Small intestine (tissue), 7 donors: Measurements from ENCODE around the gene HMGN4. TPM values are rescaled to one million over a fixed set of nuclear protein-coding genes. Genes with fewer than 3 reads are reported as not detected.

ENCODE experiments used
- DNase-seq, 2 donors: peaks; one replicate each; pipeline versions ENCODE4 v3.0.0 to v3.0.0-alpha.2; 2013
- FAIRE-seq: peaks from 2 replicates; lab custom pipeline; 2012; peaks lifted over from hg19 to GRCh38; lab: Jason Lieb, UNC
- H3K27ac ChIP-seq, 3 donors: one replicate each; pipeline ENCODE4 v1.5.1; 2013; ENCODE audit warnings: low read length in 2 of 3, mild to moderate bottlenecking in 2 of 3, control low read depth in 1 of 3, inconsistent platforms in 1 of 3, low read depth in 1 of 3, moderate library complexity in 1 of 3
- H3K27me3 ChIP-seq, 3 donors: one replicate each; pipeline ENCODE4 v1.6.1; 2013; ENCODE audit warnings: low read length in 3 of 3, inconsistent platforms in 1 of 3; ENCODE audit not compliant: control insufficient read depth in 3 of 3, insufficient read depth in 3 of 3
- H3K36me3 ChIP-seq, 3 donors: one replicate each; pipeline ENCODE4 v1.6.1; 2013; ENCODE audit warnings: low read length in 3 of 3, inconsistent platforms in 1 of 3, low read depth in 1 of 3, mild to moderate bottlenecking in 1 of 3, moderate library complexity in 1 of 3; ENCODE audit not compliant: control insufficient read depth in 3 of 3, insufficient read depth in 2 of 3
- H3K4me1 ChIP-seq, 3 donors: one replicate each; pipeline ENCODE4 v1.6.1; 2013; ENCODE audit warnings: low read length in 2 of 3, inconsistent platforms in 1 of 3, low read depth in 1 of 3, mild to moderate bottlenecking in 1 of 3, moderate library complexity in 1 of 3; ENCODE audit not compliant: control insufficient read depth in 3 of 3, insufficient read depth in 2 of 3
- H3K4me3 ChIP-seq, 3 donors: one replicate each; pipeline ENCODE4 v1.5.1; 2013; ENCODE audit warnings: low read length in 3 of 3, control low read depth in 1 of 3, inconsistent platforms in 1 of 3, low read depth in 1 of 3, mild to moderate bottlenecking in 1 of 3, moderate library complexity in 1 of 3
- H3K9me3 ChIP-seq, 2 donors: one replicate each; pipeline ENCODE4 v1.6.1; 2013; ENCODE audit warnings: low read depth in 1 of 2, low read length in 1 of 2; ENCODE audit not compliant: control insufficient read depth in 2 of 2, insufficient read depth in 1 of 2
- WGBS, 3 donors: extraction: QIAGEN DNeasy Blood & Tissue Kit; methylation state at CpG; one replicate each; pipeline ENCODE4 v1.1.7; 2013; 5-methylcytosine and 5-hydroxymethylcytosine counted together
- polyA plus RNA-seq, 4 donors: library from polyadenylated mRNA; stranded (reverse) in 3 of 4; unstranded in 1 of 4; fragments of 200-250 nt in 3 of 4; fragments of 120-200 nt in 1 of 4; gene quantifications; one replicate each; pipeline versions ENCODE4 v1.2.1 to v1.2.3, GENCODE V29; 2013
- donor health status: healthy with polysubstance abuse.
- donor health status: control.
- donor health status: control.
- donor health status: Bipolar disorder and iron deficiency.
- donor health status: healthy.

HMGN4 gene
- polyA plus RNA-seq, 4 donors, result 47.0 to 62.7 (median 59.4) TPM

DNA sequence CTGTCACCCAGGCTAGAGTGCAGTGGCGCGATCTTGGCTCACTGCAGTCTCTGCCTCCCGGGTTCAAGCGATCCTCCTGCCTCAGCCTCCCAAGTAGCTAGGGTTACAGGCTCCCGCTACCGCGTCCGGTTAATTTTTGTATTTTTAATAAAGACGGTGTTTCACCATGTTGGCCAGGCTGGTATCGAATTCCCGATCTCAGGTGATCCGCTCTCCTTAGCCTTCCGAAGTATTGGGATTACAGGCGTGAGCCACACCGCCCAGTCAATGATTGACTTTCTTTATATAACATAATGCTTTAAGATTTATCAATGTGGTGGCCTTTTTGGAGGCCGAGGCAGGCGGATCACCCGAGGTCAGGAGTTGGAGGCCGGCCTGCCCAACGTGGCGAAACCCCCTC lies 50.8 kb downstream of the HMGN4 start:
- WGBS, 3 donors, result 92 to 93% (median 92%) methylated on average over 21 of the region's 21 CpGs
- FAIRE-seq (no peak), DNase-seq (no peak)
- H3K27ac ChIP-seq, result no peak overlapping the region
- H3K36me3 ChIP-seq, result no peaks in the 10 kb centered on the region
- H3K27me3 ChIP-seq, result peaks cover 0 to 33% (median 3%) of the 10 kb centered on the region in 3 donors
- H3K9me3 ChIP-seq, result no peaks in the 10 kb centered on the region
- no peak overlapping the region for H3K4me3 ChIP-seq
- no peaks in the 10 kb centered on the region for H3K4me1 ChIP-seq

DNA sequence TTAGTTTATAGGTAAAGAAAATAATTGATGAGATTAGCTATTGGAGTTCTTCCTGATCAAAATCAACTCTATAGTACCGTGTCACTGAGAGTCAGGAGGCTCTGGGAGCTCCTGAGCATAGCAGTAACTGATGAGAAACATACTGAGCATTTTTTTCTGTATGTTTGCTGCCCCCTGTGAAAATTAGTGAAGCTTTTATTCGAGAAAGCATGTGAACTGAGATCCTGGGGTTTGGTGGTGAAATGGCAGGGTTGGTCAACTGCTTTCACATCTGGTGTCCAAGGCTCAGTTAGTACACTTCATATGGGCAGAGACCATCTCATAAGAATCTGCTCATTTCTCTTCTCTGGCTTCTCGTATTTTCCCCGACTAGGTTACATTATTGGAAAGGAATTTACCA lies 54.5 kb downstream of the HMGN4 start:
- no peak for FAIRE-seq
- H3K9me3 ChIP-seq, result no peaks in the 10 kb centered on the region
- H3K27ac ChIP-seq, result no peak overlapping the region
- H3K27me3 ChIP-seq, result peaks cover 0 to 31% (median 2%) of the 10 kb centered on the region in 3 donors
- no peak overlapping the region for H3K4me3 ChIP-seq
- no peaks in the 10 kb centered on the region for H3K36me3 ChIP-seq
- 49 to 57% (median 51%) methylated on average over 4 of the region's 4 CpGs for WGBS, 3 donors
- H3K4me1 ChIP-seq, result peaks cover 0 to 1% (median under 1%) of the 10 kb centered on the region in 3 donors
- no peak for DNase-seq

DNA sequence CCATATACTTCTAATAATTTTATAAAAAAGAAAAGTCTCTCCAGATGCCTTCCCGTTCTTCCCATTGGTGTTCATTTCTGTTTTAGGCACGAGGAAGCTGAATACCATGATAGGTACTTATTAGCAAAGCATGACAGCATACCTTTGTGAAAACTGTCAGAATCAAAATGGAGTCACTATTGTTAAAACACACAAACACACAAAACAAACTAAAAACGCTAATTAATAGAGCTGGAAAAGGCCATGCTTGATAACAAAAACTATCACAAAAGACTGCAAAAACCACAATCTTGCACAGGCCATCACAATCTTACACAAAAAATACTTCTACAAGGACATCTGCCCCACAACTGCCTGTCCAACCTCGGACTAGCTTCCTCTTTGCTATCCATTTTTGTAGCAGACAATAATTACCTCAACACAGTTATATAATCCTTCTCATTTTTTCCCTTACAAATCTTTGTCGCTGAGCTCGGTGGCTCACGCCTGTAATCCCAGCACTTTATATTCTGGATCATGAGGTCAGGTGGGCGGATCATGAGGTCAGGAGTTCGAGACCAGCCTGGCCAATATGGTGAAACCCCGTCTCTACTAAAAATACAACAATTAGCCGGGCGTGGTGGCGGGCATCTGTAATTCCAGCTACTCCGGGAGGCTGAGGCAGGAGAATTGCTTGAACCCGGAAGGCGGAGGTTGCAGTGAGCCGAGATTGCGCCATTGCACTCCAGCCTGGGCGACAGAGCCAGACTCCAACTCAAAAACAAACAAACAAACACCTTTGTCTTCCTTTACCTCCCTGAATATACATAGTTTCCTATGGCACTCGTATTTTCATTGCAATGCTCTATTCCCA lies 55.3 kb downstream of the HMGN4 start:
- no peak for DNase-seq
- H3K27ac ChIP-seq, result no peak overlapping the region
- peaks cover 2 to 6% (median 5%) of the 10 kb centered on the region in 3 donors for H3K4me1 ChIP-seq
- H3K9me3 ChIP-seq, result no peaks in the 10 kb centered on the region
- no peak for FAIRE-seq
- H3K4me3 ChIP-seq, result no peak overlapping the region
- H3K27me3 ChIP-seq, result peaks cover 0 to 31% (median 2%) of the 10 kb centered on the region in 3 donors
- WGBS, 3 donors, result 33 to 44% (median 40%) methylated on average over 20 of the region's 20 CpGs
- H3K36me3 ChIP-seq, result peaks cover 0 to 7% (median 3%) of the 10 kb centered on the region in 3 donors

DNA sequence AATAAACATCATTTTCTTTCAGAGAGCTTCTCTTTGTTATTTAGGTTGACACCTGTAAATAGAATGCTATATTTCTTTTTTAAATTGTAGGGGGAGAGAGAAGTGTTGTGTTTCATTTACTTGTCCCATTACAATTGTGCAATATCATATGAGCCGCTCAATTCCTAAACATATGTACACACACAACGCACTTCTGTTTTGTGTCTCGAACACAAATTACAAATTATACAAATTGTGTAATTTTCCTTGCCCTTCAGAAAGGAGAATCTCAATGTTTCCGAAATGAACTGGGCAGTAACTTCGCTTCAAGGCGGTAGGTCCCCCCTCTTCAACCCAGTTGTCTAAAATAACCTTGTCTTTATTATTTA lies 55.9 kb downstream of the HMGN4 start:
- no peak overlapping the region for H3K27ac ChIP-seq
- H3K27me3 ChIP-seq, result peaks cover 0 to 31% (median 2%) of the 10 kb centered on the region in 3 donors
- H3K4me3 ChIP-seq, result no peak overlapping the region
- no peaks in the 10 kb centered on the region for H3K9me3 ChIP-seq
- H3K36me3 ChIP-seq, result peaks cover 0 to 10% (median 7%) of the 10 kb centered on the region in 3 donors
- 29 to 56% (median 36%) methylated on average over 6 of the region's 6 CpGs for WGBS, 3 donors
- FAIRE-seq (no peak), DNase-seq (no peak)
- peaks cover 2 to 6% (median 5%) of the 10 kb centered on the region in 3 donors for H3K4me1 ChIP-seq

DNA sequence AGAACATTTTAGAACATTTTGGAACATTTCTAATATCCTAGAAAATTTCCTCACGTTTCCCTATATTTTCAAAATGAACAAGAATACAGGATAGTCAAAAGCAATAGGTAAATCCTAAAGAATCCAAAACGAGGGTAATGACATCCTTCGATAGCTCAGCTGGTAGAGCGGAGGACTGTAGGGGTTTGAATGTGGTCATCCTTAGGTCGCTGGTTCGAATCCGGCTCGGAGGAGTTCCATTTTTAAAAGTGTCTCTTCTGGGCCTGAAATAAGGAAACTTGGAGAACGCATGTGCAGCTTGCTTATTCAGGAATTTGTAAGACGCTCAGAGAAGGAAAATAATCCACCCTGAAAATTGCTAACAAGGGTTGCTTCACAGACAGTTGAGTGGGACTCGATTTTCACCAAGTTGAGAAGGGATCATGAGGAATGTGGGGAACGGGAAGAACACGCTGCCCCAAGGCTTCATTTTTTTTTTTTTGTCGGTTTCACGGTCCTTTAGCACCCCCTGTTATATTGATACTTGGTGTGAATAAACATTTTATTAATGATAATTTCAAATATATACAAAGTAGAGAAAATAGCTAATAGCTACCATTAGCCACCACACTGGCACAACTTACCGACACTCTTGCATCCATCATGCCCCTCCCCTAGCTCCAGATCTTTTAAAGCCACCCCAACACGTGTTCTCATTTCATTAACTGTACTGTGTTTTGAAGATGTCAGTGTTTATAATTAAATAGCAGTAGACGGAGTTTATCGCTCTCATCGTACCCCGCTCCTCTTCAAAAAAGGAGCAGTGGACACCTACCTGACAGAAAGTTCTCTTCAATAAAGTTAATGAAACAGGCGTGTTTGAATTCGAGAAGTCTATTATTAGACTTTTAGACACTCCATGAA lies 56.8 kb downstream of the HMGN4 start:
- no peak for FAIRE-seq
- H3K27ac ChIP-seq, result peak overlapping the region in 1 of 3 donors; percentile 33

DNA sequence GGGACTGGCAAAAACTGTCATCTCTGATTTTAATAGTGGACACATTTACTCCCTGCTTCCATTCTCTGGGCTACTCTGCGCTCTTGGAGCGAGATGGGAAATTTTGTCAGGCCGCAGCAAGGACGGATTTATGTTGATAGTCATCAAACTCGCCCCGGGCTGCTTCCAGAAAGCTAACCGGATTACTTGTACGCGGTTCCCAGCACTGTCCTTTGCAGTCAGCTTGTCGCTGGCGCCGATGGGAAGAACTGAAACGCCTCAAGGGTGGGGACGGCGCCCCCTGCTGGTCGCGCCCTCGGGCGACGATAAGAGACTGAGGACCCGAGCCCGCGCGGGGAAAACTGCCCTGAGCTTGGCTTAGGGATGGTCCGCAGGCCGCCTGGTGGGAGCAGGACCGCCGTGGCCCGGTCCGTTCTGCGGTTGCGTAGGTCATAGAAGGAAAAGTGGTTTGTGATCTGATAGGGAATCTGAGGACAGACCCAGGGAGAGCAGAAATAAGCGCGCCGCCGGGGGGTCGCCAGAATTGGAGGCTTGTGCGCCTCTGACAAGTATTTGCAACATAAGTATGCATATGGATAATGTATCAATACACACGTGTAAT lies 57.6 kb downstream of the HMGN4 start:
- H3K9me3 ChIP-seq, result no peaks in the 10 kb centered on the region
- H3K27ac ChIP-seq, result peak overlapping the region in 2 of 3 donors; percentile 68 to 78
- DNase-seq, result peak; percentile 87 to 96
- FAIRE-seq, result no peak
- H3K27me3 ChIP-seq, result peaks cover 0 to 28% (median 2%) of the 10 kb centered on the region in 3 donors
- H3K36me3 ChIP-seq, result peaks cover 4 to 10% (median 7%) of the 10 kb centered on the region in 3 donors
- WGBS, 3 donors, result 0 to 1% (median 1%) methylated on average over 39 of the region's 39 CpGs
- peaks cover 2 to 6% (median 5%) of the 10 kb centered on the region in 3 donors for H3K4me1 ChIP-seq
- H3K4me3 ChIP-seq, result peak overlapping the region in 2 of 3 donors; percentile 48 to 76

More for the DNA sequence above, 56.8 kb downstream of the HMGN4 start:
- peaks cover 2 to 6% (median 5%) of the 10 kb centered on the region in 3 donors for H3K4me1 ChIP-seq
- H3K9me3 ChIP-seq, result no peaks in the 10 kb centered on the region
- H3K36me3 ChIP-seq, result peaks cover 4 to 10% (median 7%) of the 10 kb centered on the region in 3 donors
- WGBS, 3 donors, result 20 to 25% (median 22%) methylated on average over 23 of the region's 23 CpGs
- H3K4me3 ChIP-seq, result peak overlapping the region in 1 of 3 donors; percentile 76
- peak in 1 of 2 donors; percentile 32 for DNase-seq
- peaks cover 0 to 29% (median 2%) of the 10 kb centered on the region in 3 donors for H3K27me3 ChIP-seq
